A549 (cell line): ENCODE measurements around the gene GNG12. TPM values are rescaled to one million over a fixed set of nuclear protein-coding genes. Genes with fewer than 3 reads are reported as not detected.

ENCODE experiments used
- ATAC-seq, 2 experiments: fragments of 200-7000 bp in 1 of 2; fragments of >200 bp in 1 of 2; cut with Nextera tagmentation in 1 of 2; cut with Tn5 transposase in 1 of 2; 3 replicates each; pipeline versions ENCODE4 v1.8.0 to v1.9.1; 2018 to 2020; ENCODE audit warnings: mild to moderate bottlenecking in 1 of 2, moderate library complexity in 1 of 2
- CTCF ChIA-PET: fragments of 300-600 bp; sonication (Branson Sonifier 250); formaldehyde crosslinking; extraction: SDS; loops from one replicate; lab custom pipeline; 2021; ENCODE audit warnings: antibody characterized with exemption, inconsistent platforms; lab: Yijun Ruan, JAX
- POLR2A ChIA-PET: fragments of 350-600 bp; formaldehyde crosslinking; extraction: SDS; loops from one replicate; lab custom pipeline; 2021; ENCODE audit warnings: antibody characterized with exemption, inconsistent platforms; lab: Yijun Ruan, JAX
- DNase-seq, 2 experiments: peaks; one replicate each; pipeline versions ENCODE4 v3.0.0 to v3.0.0-alpha.2; 2011 to 2016; ENCODE audit warnings: low read depth in 1 of 2, low spot score in 1 of 2
- FAIRE-seq: peaks from 2 replicates; lab custom pipeline; 2011; peaks lifted over from hg19 to GRCh38; lab: Jason Lieb, UNC
- H3K27ac ChIP-seq, 2 experiments: fragments of >200 bp; sonication (Bioruptor Twin); formaldehyde crosslinking; 3 replicates each; pipeline ENCODE4 v1.5.1; 2016 to 2017
- H3K4me1 ChIP-seq: fragments of >200 bp; sonication (Bioruptor Twin); formaldehyde crosslinking; 3 replicates; pipeline ENCODE4 v1.6.1; 2016
- H3K4me2 ChIP-seq: fragments of >200 bp; sonication (Bioruptor Twin); formaldehyde crosslinking; 3 replicates; pipeline ENCODE4 v1.6.1; 2016
- H3K4me3 ChIP-seq: fragments of >200 bp; sonication (Bioruptor Twin); formaldehyde crosslinking; 3 replicates; pipeline ENCODE4 v1.5.1; 2016
- H3K9me3 ChIP-seq: fragments of >200 bp; sonication (Bioruptor Twin); formaldehyde crosslinking; 3 replicates; pipeline ENCODE4 v1.6.1; 2016
- ATOH8 ChIP-seq: fragments of 250-450 bp; sonication (Bioruptor Pico); IDR thresholded peaks from 2 replicates; pipeline ENCODE4 v1.5.0; 2020; ENCODE audit warnings: low read depth, mild to moderate bottlenecking, moderate library complexity
- BHLHE40 ChIP-seq: IDR thresholded peaks from 2 replicates; pipeline ENCODE4 v1.6.1; 2012; ENCODE audit warnings: low read depth, low read length, inconsistent platforms
- CEBPB ChIP-seq, 2 experiments: fragments of >200 bp in 1 of 2; sonication (Bioruptor Twin) in 1 of 2; formaldehyde crosslinking in 1 of 2; IDR thresholded peaks; 2 replicates each; pipeline ENCODE4 v1.6.1; 2012 to 2016
- EHMT2 ChIP-seq: fragments of 200-600 bp; sonication (generic); IDR thresholded peaks from 2 replicates; pipeline ENCODE4 v1.6.1; 2016; ENCODE audit warnings: antibody characterized with exemption, low read depth, mild to moderate bottlenecking, moderate library complexity
- FOSL2 ChIP-seq, 2 experiments: fragments of 450-650 bp in 1 of 2; fragments of >200 bp in 1 of 2; sonication (Bioruptor Twin) in 1 of 2; formaldehyde crosslinking; IDR thresholded peaks; 2 replicates each; pipeline versions ENCODE4 v1.5.0 to v1.6.1; 2016 to 2020; ENCODE audit warnings: mild to moderate bottlenecking in 1 of 2, moderate library complexity in 1 of 2
- GATA3 ChIP-seq: IDR thresholded peaks from 2 replicates; pipeline ENCODE4 v1.6.1; 2012; ENCODE audit warnings: borderline replicate concordance
- HEYL ChIP-seq: fragments of 250-450 bp; sonication (Bioruptor Pico); IDR thresholded peaks from 2 replicates; pipeline ENCODE4 v1.8.0; 2021; ENCODE audit warnings: mild to moderate bottlenecking, moderate library complexity
- HMGXB4 ChIP-seq: fragments of 250-450 bp; sonication (Bioruptor Pico); IDR thresholded peaks from 2 replicates; pipeline ENCODE4 v1.5.0; 2021; ENCODE audit warnings: mild to moderate bottlenecking, moderate library complexity, borderline replicate concordance
- JUN ChIP-seq, 2 experiments: fragments of >200 bp; sonication (Bioruptor Twin); formaldehyde crosslinking; IDR thresholded peaks; 2 replicates in 1 of 2; 3 replicates in 1 of 2; pipeline ENCODE4 v1.6.1; 2016 to 2017
- NFE2L2 ChIP-seq: fragments of 150-350 bp; conservative IDR thresholded peaks from 2 replicates; pipeline ENCODE4 v1.6.1; 2014; ENCODE audit warnings: low read length
- NPAS2 ChIP-seq: fragments of 250-450 bp; sonication (Bioruptor Pico); IDR thresholded peaks from 2 replicates; pipeline ENCODE4 v1.8.0; 2022; ENCODE audit warnings: mild to moderate bottlenecking, moderate library complexity, borderline replicate concordance
- NR3C1 ChIP-seq: fragments of >200 bp; sonication (Bioruptor Twin); formaldehyde crosslinking; IDR thresholded peaks from 3 replicates; pipeline ENCODE4 v1.6.1; 2017
- PBX3 ChIP-seq: IDR thresholded peaks from 2 replicates; pipeline ENCODE4 v1.6.1; 2012
- POLR2A ChIP-seq: IDR thresholded peaks from 2 replicates; pipeline ENCODE4 v1.6.1; 2012; ENCODE audit warnings: mild to moderate bottlenecking, low read length
- RNF2 ChIP-seq: fragments of 200-600 bp; sonication (generic); IDR thresholded peaks from 2 replicates; pipeline ENCODE4 v1.6.1; 2016; ENCODE audit warnings: low read depth, mild to moderate bottlenecking, antibody characterized with exemption, moderate library complexity, borderline replicate concordance
- SMC3 ChIP-seq: fragments of >200 bp; sonication (Bioruptor Twin); formaldehyde crosslinking; IDR thresholded peaks from 3 replicates; pipeline ENCODE4 v1.6.1; 2018; ENCODE audit warnings: inconsistent platforms
- TFCP2L1 ChIP-seq: fragments of 250-450 bp; sonication (Bioruptor Pico); IDR thresholded peaks from 2 replicates; pipeline ENCODE4 v1.5.0; 2021; ENCODE audit warnings: mild to moderate bottlenecking
- TP53 ChIP-seq: fragments of 250-450 bp; sonication (Bioruptor Pico); IDR thresholded peaks from 2 replicates; pipeline ENCODE4 v1.5.0; 2021; ENCODE audit warnings: mild to moderate bottlenecking, moderate library complexity
- ZC3H11A ChIP-seq: fragments of 450-650 bp; IDR thresholded peaks from 2 replicates; pipeline ENCODE4 v1.6.1; 2014; ENCODE audit warnings: antibody characterized with exemption, mild to moderate bottlenecking
- ZSCAN20 ChIP-seq: fragments of 250-450 bp; sonication (Bioruptor Pico); IDR thresholded peaks from 2 replicates; pipeline ENCODE4 v1.8.0; 2022; ENCODE audit warnings: mild to moderate bottlenecking, moderate library complexity
- WGBS: methylation state at CpG from one replicate; pipeline ENCODE4 v1.1.6; 2017; ENCODE audit errors: missing lambda C conversion rate; 5-methylcytosine and 5-hydroxymethylcytosine counted together
- polyA plus RNA-seq, 4 experiments: library from polyadenylated mRNA; depleted of rRNA in 3 of 4; stranded (reverse); fragments of >200 nt; fragmentation: RNase III in 1 of 4; extraction: RNeasy Plus Mini Kit Qiagen cat#74134 plus additional on column Dnase treatment in 1 of 4; gene quantifications; 2 replicates in 3 of 4; 3 replicates in 1 of 4; pipeline ENCODE4 v1.2.3, GENCODE V29; 2011 to 2017
- TF ChIP-seq, protein P1 (sequence below): fragments of >200 bp; sonication (Bioruptor Twin); formaldehyde crosslinking; IDR thresholded peaks from 2 replicates; pipeline ENCODE4 v1.6.1; 2016
- TF ChIP-seq, protein P2 (sequence below): fragments of >200 bp; sonication (Bioruptor Twin); formaldehyde crosslinking; IDR thresholded peaks from 3 replicates; pipeline ENCODE4 v1.6.1; 2016

Gene GNG12
- polyA plus RNA-seq, 2 of the 4 experiments (the other 2 are of a cell fraction), result 91.8 to 132 TPM

DNA sequence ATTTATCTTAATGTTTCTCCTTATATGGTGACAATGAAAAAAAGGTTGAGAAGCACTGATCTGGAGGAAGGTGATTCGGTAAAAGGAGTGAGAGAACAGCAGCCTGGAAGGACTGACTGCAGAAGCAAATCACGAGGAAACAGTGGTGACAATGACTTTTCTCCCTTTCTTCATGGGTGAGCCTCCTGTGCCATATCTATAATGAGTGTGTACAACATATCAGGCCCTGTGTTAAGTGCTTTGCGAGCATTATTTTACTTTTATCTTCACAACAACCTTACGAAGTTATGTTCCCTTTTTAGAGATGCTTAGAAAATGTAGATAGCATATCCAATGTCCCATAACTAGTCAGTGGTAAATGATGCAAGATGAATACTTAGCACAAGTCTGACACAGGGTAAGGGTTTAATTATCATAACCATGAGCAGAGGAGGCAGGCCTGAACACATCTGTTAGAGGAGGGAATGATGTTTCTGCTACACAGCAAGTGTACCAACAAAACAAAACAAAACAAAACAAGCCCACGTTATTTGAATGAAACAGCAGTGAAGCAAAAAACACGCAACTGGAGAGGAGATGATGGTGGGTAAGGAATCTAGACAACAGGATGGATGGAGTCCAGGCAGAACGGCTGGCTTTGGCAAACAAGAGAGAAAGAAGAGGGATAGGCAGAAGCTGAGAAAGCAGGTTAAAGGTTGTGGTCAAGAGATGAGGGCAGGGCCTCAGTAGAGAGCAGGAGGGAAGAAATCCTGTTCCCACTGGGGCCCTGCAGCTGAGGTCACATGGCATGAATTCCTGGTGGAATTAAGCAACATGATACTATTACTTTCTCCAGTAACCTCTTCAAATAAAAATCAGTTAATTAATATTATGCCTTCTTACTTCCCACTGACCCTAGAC, 29.6 kb downstream of the GNG12 start (continued):
- no peak for TF ChIP-seq GATA3
- TF ChIP-seq POLR2A, result no peak
- no peak for TF ChIP-seq NPAS2 (CRISPR knock-in tag)
- TF ChIP-seq ZSCAN20 (CRISPR knock-in tag), result no peak

DNA sequence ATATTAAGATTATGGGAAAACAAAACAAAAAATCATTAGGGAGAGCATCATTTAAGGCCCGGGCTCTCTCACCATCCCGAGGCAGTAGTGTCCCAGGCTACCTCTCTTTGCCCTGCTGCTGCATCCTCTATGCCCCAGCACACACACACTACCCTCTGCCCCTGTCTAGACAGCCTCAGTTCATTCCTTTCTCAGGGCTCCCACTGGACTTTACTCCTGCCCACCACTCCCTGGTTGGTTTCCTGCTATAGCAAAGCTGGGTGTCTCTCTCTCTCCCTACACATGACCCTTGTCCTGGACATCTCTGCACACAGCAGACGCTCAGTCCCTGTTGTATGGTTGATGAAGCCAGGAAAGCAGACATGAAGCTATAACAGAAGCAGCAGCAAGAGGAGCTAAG, 30.7 kb downstream of the GNG12 start:
- peak overlapping the region in 1 of 2 experiments; percentile 53; a peak in 1 of 6 replicates for H3K27ac ChIP-seq
- peaks cover 29% of the 10 kb centered on the region for H3K4me1 ChIP-seq
- ATAC-seq (peak in 1 of 2 experiments; percentile 64; a peak in 3 of 6 replicates), DNase-seq (no peak), FAIRE-seq (no peak)
- peaks cover 8% of the 10 kb centered on the region; the same call in 2 of the 3 replicates for H3K9me3 ChIP-seq
- TF ChIP-seq JUN (IDR thresholded peaks at IDR 0.05) (no peak), CEBPB (IDR thresholded peaks at IDR 0.05) (no peak), TP53 (CRISPR knock-in tag) (no peak), ATOH8 (CRISPR knock-in tag) (no peak), BHLHE40 (no peak), RNF2 (no peak), HMGXB4 (CRISPR knock-in tag) (no peak), HEYL (CRISPR knock-in tag) (no peak), NR3C1 (no peak), FOSL2 (IDR thresholded peaks at IDR 0.05) (no peak), FOSL2 (CRISPR knock-in tag; IDR thresholded peaks at IDR 0.05) (no peak), NFE2L2 (no peak), SMC3 (no peak), TFCP2L1 (no peak), ZC3H11A (no peak), EHMT2 (no peak), PBX3 (no peak), ZSCAN20 (CRISPR knock-in tag) (no peak)
- TF ChIP-seq, protein P1, sequence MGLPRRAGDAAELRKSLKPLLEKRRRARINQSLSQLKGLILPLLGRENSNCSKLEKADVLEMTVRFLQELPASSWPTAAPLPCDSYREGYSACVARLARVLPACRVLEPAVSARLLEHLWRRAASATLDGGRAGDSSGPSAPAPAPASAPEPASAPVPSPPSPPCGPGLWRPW, result no peak
- TF ChIP-seq, protein P2, sequence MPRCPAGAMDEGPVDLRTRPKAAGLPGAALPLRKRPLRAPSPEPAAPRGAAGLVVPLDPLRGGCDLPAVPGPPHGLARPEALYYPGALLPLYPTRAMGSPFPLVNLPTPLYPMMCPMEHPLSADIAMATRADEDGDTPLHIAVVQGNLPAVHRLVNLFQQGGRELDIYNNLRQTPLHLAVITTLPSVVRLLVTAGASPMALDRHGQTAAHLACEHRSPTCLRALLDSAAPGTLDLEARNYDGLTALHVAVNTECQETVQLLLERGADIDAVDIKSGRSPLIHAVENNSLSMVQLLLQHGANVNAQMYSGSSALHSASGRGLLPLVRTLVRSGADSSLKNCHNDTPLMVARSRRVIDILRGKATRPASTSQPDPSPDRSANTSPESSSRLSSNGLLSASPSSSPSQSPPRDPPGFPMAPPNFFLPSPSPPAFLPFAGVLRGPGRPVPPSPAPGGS, result no peak
- 0 out of 3 replicates have a peak overlapping the region, but pooled peaks have one; percentile 3 for H3K4me2 ChIP-seq
- POLR2A ChIA-PET, result no interaction called here
- CTCF ChIA-PET, result interaction anchor here (1.0 kb wide), 1 partner anchor 31 kb away, joined by 4 read pairs; no protein-coding TSS in a partner anchor
- H3K4me3 ChIP-seq, result no peak overlapping the region
- WGBS, result 86% methylated on average over 3 of the region's 3 CpGs
